NT2/D1 (cell line): Measurements from ENCODE around the gene RUNX3.

Experiments used
- SUZ12 ChIP-seq: IDR thresholded peaks from 2 replicates; pipeline ENCODE4 v1.6.1; 2011; ENCODE audit not compliant: insufficient read length, insufficient read depth; ENCODE audit errors: extremely low read depth
- YY1 ChIP-seq: IDR thresholded peaks from 2 replicates; pipeline ENCODE4 v1.6.1; 2011; ENCODE audit not compliant: insufficient read length, insufficient read depth
- ZNF274 ChIP-seq: IDR thresholded peaks from 2 replicates; pipeline ENCODE4 v1.6.1; 2011; ENCODE audit warnings: mild to moderate bottlenecking, low read depth, low read length

DNA sequence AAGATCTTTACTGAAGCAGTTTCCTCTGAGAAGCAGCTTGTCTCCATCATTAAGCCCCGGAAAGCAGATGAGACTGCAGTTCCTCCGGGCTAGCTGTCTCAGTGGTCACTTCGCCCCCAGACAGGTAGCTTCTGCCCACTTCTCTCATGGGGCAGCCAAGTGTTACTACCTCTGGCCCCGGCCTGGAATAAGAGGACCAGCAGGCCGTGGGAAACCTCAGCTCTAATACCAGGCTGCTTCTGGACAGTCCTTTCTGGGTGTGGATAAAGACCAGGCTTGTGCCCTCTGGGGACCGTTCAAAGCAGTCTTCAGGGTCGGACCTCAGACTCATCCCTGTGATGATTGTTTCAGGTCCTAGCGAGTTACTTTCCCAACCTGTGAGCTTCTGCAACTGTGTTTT is 54.8 kb downstream of the RUNX3 start:
- TF ChIP-seq YY1 (no peak), ZNF274 (no peak), SUZ12 (no peak)
